KBM-7 (cell line): ENCODE data around the gene TM9SF4.
A peak's percentile ranks its signal among the peaks of the same experiment; 100 is the strongest.

Source experiments
- DNase-seq: peaks from one replicate; pipeline ENCODE4 v3.0.0-alpha.2; 2015
- in situ Hi-C: fragments of 300-500 bp; cut with MboI; formaldehyde crosslinking; loops from 2 replicates; pipeline ENCODE4 v1.14.3; 2020; ENCODE audit warnings: low sequenced_read_pairs, low pct_unique_long_range_greater_than_20kb, mixed read lengths

The TM9SF4 gene

DNA sequence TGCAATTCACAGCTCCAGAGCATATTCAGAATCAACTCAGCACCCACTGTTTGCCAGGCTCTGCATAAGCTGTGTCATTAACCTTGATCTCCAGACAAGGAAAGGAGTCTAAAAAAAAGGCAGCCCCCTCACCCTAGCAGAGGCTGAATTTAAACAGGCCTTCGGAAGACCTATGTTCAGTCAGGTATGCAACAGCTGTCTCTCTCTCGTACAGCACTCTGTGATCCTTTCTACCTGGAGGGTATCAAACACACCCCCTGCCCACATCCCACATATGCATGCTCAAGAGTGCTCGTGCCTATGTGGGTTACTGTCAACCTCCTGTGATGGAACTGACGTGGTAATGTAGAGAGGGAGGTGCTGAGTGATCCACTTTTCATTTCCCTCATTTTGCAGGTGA, 89.5 kb downstream of the TM9SF4 start:
- in situ Hi-C loops: no loop called here
- no peak for DNase-seq

DNA sequence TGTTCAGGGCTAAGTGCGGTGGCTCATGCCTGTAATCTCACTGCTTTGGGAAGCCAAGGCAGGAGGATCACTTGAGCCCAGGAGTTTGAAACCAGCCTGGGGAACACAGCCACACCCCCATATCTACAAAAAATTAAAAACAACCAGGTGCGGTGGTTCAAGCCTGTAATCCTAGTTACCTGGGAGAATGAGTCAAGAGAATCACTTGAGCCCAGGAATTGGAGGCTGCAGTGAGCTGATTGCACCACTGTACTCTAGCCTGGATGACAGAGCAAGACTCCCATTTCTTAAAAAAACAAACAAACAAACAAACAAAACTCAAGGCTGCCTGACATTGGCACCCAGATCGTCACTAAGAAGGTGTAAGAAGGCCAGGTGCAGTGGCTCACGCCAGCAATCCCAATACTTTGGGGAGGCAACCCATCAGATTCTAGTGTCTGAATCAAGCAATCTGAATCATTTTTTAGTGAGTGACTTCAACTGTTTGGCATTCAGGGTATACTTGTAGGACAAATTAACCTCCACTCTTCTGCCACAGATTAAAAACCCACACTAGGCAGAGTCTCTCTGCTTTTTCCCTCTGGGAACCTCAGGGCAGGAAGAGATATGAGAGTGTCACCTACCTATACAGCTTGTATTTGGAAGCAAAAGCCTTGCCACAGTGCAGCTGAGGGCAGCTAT, 91.9 kb downstream of the TM9SF4 start:
- in situ Hi-C loops: no loop called here
- DNase-seq: no peak

DNA sequence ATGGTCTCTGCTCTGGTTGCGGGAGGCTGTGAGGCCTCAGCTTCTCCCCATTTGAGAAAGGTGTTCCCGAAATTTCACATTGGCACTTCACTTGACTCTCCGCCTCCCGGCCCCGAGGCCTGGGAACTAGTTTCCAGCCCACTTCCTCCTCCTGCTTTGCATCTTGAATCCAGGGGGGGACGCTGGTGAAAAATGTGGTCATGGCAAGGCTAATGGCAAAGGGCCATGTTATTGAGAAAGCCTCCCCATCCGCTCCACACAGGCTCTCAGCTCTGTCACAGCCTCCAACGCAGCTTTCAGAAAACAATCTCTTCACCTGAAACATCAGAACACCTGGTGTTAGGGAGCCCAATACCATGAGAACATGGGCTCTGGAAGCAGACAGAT, 92.5 kb downstream of the TM9SF4 start:
- in situ Hi-C loops: no loop called here

DNA sequence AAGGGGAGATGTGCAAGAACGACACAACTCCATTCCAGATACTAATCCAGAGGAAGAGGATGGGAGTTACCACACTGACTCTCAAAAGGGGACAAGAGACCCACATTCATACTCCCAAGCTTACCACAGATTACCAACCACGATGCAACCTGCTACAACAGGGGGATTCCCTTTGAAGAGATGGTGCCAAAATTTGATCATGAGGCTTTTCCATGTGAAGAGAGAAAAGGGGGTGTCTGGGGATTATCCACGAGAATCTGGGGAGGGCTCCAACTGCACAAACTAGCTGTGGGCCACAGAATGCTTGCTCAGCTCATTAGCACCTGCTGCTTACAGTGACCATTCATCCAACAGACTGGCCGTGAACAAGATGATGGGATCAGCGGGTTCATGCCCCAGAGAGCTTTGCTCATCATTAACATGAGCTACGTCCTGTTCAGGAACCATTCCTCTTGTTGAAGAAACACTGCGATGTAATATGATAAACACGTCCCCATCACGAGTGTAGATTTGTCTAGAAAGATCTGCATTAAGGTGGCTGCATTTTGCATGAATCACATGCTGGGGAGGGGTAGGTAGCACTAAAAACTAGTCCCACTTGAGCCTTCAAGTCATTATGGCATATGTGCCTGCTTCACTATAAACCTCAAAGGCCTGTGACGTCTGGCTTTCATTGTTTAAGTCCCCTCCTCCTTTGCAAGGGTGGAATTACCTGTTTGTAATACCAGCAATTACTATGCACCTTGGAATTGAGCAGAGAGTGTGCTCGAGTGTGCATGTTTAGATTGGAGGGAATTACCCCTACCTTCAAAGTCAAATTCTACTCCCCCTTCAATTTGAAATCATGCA, 94.1 kb downstream of the TM9SF4 start:
- no peak for DNase-seq
- in situ Hi-C loops: no loop called here

More for the DNA sequence above, 92.5 kb downstream of the TM9SF4 start:
- DNase-seq: no peak

DNA sequence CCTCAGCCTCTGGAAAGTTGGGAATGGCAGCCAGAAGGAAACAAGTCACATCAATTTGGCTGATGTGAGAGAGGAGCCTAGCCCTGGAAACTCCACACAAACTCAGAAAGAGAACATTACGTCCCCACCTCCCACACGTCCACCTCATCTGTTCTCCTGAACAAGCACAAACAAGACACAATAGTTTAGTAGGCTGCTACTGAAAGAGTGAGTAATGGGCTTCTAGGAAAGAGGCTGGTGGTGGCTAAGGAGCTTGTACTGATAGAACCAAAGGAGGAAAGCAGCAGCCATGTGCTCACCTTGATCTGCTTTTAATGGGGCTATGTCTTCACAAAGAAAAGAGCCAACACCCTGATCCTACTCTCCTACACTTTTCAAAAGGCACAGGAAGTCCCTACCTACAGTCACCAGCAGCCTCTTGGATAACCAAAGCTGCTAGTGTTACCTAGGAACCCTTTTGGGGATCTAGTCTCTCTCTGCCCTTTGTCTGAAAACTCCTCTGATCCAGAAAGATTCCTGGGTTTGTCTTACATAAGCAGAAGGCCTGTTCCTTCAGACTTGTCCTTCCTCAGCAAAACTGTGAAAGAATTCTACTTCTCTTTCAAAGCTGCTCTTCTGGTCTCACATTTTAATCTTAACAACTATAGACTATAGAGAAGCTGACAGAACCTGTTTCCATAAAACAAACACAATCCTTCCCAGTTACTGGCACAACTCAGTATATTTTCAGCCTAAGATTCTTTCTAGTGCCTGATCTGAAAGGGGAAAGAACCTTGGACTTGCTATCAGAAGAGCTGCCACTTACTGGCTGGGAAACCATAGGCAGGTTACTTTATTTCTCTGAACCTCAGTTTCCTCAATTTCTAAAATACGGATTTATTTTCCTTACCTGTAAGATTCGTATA, 94.9 kb downstream of the TM9SF4 start:
- in situ Hi-C loops: no loop called here
- no peak for DNase-seq

DNA sequence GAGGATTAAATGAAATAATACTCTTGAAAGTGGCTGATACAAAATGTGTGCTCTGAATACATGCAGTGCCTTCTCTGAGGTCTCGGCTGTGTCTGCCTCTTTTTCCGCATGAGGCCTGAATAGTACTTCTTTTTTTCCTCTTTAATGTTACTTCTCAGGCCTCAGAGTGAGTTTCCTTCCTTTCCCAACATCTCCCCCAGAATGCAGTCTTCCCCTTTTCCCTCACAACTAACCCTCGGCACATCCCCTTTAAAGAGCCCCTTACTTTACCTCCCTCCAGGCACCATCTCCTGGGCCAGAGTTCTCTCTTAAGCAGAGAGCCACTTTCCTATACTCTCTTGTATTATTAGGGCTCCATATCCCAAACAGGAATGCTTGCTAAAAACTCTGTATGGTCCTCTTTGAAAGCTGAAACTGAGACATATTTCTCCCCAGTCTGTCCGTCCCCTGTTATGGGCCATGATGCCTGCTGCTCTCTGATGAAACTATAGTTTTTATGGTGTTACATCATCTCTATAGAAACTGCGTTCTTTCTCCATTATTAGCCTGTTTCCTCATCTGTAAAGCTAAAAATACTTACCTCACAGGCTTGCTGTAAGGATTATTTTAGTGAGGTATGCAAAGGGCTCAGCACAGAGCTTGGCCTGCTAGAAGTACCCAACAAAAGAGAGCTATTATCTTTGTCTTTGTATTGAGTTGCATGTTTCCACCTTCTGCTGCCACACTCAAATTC, 95.8 kb downstream of the TM9SF4 start:
- in situ Hi-C loops: no loop called here
- DNase-seq: peak; percentile 19

DNA sequence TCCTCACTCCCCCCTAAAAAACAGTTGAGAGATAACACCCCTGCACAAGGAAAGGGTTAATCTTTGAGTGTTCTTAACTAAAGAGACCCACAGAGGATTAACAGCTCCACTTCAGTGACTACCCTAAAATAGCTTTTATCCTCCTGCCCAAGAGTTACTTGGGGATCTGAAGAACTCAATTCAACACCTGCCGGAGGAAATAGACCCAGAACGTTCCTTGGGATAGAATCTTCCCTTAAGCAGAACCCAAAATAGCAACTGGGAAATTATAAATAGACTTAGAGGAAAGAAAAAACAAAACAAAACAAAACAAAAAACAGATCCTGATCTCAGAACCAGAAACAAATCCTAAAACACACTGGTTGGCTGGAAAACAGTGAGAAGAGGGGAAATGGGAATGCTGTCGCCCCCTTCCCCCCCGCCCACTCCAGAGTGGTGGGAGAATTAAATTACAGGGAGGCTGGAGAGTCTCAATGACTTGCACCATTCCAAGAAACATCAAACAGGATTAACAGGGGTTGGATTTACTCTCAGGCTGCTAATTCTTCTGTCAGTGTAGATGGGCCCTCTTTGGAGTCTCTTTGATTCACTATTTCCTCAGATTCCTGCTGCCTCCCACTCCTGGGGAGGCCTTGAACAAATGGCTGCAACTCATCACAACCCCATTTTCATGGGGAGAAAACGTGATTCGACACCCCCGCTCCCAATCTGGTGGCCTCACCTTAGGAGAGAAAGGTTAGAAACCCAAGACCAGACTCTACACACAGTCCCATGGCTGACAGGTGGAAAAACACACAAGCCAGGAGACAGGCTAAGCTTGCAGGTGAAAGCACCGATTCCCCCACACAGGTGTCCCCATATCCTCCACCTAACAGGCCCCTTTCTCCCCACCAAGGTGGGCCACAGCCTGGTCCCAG, 96.6 kb downstream of the TM9SF4 start:
- in situ Hi-C loops: no loop called here
- DNase-seq: no peak

DNA sequence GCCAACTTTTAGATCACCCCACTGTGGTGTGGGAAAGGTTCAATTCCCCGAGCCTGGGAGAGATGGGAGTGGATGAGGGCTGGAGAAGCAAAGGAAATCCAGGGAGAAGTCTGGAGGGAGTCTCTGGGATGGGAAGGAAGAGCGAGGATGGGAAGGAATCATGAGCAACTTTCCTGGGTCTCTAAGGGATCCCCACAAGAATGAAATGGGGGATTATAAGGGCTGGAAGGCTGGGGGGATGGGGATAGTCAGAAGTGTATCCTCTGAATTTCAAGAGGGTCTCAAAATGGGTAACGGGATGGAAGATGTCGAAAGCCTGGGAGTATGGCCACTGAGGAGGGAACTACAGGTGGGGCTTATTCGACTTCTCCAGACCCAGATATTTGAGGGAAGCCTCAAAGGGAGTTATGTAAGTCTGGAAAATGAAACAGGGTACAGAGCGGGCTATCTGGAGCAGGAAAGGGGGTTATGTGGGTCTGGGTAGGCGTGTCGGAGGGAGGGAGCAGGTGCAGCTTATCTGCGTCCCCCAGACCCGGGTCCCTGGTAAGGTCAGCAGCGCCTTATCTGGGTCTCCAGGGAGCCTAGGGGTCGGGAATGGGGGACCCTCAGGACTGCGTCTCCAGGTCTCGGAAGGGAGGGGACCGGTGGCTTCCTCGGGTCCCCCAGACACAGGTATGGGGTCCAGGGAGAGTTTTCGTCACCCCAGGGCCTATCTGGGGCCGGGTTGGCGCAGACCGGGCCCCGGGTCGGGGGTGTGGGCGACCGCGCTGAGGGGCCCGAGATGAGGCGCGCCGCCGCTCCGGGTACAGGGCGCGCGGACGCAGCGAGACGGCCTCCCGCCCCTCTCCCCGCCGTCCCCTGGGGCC, 97.5 kb downstream of the TM9SF4 start:
- in situ Hi-C loops: no loop called here
- DNase-seq: peak; percentile 28

DNA sequence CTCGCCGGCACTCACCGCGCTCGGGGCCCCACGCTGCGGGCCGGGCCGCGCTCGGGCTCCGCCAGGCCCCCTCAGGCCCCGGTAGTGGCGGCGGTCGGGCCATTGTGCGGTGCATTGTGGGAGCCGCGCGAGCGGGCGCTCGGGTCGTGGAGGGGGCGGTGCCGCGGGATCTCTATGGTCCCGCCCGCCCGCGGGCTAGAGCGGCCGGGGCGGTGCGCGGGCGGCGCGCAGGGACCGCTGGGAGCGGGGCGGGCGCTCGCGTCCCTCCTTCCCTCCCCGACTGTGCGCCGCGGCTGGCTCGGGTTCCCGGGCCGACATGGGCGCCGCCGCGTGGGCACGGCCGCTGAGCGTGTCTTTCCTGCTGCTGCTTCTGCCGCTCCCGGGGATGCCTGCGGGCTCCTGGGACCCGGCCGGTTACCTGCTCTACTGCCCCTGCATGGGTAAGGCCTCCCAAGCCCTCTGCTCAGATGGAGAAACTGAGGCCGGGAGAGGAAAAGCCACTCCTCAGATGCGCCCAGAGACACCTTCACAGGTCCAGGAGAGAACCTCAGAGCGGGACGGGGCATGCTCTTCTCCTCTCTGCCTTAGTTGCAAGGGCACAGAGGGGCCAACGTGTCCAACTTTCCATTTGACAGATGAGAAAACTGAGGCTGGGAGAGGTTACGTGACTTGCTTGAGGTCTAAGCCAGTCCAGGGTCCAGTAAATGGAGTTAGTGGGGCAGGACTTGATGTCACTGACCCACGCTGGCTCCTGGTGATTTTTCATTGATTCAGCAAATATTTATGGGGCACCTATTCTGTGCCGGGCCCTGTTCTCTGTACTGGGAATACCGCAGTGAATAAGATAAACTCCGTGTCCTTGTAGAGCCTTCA, 98.3 kb downstream of the TM9SF4 start, which contains the start of the genes PLAGL2 and POFUT1:
Gene PLAGL2 (minus strand): TSS at position 118 of the 873 bp plus-strand sequence. CDS start 5,565 bp downstream, outside the sequence.
Gene POFUT1 (plus strand): TSS at position 255 of the 873 bp plus-strand sequence. CDS start 62 bp downstream, at position 317.
- in situ Hi-C loops: no loop called here
- DNase-seq: peak; percentile 86

DNA sequence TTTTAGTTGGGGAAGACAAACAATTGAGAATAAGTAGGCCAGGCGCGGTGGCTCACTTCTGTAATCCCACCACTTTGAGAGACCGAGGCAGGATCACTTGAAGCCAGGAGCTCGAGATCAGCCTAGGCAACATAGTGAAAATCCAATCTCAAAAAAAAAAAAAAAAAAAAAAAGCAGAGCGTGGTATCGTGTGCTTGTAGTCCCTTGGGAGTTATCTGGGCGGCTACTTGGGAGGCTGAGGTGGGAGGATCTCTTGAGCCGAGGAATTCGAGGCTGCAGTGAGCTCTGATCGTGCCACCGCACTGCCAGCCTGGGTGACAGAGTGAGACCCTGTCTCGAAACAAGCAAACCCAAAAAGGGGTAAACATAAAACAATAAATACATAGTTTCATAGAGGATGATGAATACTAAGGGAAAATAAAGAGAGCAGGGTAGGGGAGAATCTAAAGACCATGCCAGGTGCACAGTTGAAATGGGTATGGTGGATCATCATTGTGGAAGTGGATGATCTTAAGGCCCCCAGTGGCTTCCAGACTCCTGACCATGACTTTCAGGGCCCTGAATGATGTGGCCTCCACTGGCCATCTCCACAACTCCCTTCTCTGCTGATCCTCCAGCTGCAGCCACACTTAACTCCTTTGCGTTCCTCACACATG, 99.1 kb downstream of the TM9SF4 start:
- no peak for DNase-seq
- in situ Hi-C loops: no loop called here

DNA sequence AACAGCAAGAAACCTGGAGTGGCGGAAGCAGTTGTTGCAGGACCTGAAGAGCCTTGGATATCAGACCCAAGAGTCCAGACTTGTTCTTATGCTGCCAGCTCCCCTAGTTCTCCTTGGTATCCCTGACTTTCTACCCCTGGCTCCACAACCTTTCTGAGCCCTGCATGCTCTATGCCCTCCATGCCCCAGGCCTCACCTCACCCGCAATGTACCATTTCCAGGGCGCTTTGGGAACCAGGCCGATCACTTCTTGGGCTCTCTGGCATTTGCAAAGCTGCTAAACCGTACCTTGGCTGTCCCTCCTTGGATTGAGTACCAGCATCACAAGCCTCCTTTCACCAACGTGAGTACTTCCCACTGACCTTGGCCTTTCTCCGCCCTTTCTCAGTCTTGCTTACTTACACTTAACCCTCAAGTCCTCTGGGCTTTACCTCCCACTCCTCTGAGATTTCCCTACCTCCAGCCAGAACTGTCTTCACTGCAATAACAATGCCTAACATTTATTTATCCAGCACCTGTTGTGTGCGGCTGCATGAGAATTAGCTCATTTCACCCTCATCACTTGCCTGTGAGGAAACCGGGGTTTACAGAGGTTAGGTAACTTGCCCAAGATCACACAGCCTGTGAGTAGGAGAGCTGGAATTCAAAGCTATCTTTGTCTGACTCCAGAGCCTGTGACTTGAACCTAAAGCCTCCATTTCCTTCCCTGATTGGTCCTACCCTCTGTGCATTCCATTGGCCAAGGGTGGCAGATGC, 100.5 kb downstream of the TM9SF4 start:
- in situ Hi-C loops: no loop called here
- no peak for DNase-seq

DNA sequence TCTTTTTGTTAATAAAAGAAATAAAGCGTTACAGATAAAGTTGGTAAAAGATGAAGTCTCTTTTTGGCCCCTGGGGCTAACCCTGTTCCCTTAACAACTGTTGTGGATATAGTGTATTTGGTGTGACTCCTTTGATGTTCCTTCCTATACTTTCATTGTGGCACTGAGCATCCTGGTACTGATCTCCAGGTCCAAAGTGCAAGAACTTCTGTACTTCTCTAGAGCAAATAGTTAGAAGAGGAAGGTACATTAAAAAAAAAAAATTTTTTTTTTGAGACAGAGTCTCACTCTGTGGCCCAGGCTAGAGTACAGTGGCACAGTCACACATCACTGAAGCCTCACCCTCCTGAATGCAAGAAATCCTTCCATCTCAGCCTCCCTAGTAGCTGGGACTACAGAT, 104.4 kb downstream of the TM9SF4 start:
- in situ Hi-C loops: no loop called here
- DNase-seq: no peak

DNA sequence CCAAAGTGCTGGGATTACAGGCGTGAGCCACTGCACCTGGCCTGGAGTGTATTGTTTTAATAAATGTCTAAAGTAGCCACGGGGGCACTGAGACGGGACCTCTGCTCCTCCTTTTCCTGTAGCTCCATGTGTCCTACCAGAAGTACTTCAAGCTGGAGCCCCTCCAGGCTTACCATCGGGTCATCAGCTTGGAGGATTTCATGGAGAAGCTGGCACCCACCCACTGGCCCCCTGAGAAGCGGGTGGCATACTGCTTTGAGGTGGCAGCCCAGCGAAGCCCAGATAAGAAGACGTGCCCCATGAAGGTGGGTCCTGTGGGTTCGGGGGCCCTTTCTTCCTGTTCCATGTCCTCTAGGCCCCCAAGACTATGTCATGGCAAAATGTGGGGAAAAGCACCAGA, 105.6 kb downstream of the TM9SF4 start:
- in situ Hi-C loops: no loop called here

DNA sequence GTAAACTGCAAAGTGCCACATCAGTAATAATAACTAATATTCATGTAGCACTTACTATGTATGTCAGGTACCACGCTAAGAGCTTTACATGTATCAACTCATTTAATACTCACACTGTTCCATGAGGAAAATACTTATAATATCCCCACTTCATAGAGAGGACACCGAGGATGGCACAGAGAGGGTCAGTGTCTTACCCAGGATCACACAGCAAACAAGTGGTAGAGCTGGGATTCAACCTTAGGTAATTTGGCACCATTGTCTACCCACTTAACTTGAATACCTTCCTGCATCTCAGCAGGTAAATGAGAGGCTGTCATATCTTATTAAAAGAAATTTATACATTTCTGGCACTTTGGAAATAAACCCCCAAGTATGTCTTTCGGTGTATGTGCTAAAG, 106.2 kb downstream of the TM9SF4 start:
- in situ Hi-C loops: no loop called here
- no peak for DNase-seq

More for the DNA sequence above, 105.6 kb downstream of the TM9SF4 start:
- DNase-seq: no peak
